T-helper 17 cell (primary cell): ENCODE data around the gene TMEM151B. TPM values are rescaled to one million over a fixed set of nuclear protein-coding genes. Genes with fewer than 3 reads are reported as not detected.

Experiments used
- ATAC-seq: fragments of 150-1000 bp; cut with Tn5 transposase; 2 replicates; pipeline ENCODE4 v1.10.0; 2021; ENCODE audit warnings: mild to moderate bottlenecking, moderate library complexity
- DNase-seq, 3 donors: peaks; one replicate each; pipeline versions ENCODE4 v3.0.0 to v3.0.0-alpha.2; 2020 to 2021
- H3K9me3 ChIP-seq: one replicate; pipeline ENCODE4 v1.7.0; 2013; ENCODE audit warnings: low read length, mild to moderate bottlenecking; ENCODE audit not compliant: control insufficient read depth, poor library complexity, severe bottlenecking
- H3K27ac Mint-ChIP-seq: one replicate; pipeline ENCODE4 v1.8.0; 2022; ENCODE audit warnings: mild to moderate bottlenecking, moderate library complexity, mixed read lengths
- H3K27me3 Mint-ChIP-seq: one replicate; pipeline ENCODE4 v1.8.0; 2022; ENCODE audit warnings: mixed read lengths
- H3K36me3 Mint-ChIP-seq: one replicate; pipeline ENCODE4 v1.8.0; 2022; ENCODE audit warnings: low read depth, mixed read lengths
- H3K4me1 Mint-ChIP-seq: one replicate; pipeline ENCODE4 v1.8.0; 2022; ENCODE audit warnings: mild to moderate bottlenecking, mixed read lengths
- H3K4me3 Mint-ChIP-seq: one replicate; pipeline ENCODE4 v1.8.0; 2022; ENCODE audit warnings: mild to moderate bottlenecking, moderate library complexity, mixed read lengths
- total RNA-seq, 4 donors: library from RNA in 2 of 4; stranded (reverse) in 2 of 4; gene quantifications; one replicate each; pipeline ENCODE4 v1.2.3 and lab custom pipeline; 2022 to 2026

TMEM151B gene
- total RNA-seq, 2 donors from 2014 or later, result not detected

DNA sequence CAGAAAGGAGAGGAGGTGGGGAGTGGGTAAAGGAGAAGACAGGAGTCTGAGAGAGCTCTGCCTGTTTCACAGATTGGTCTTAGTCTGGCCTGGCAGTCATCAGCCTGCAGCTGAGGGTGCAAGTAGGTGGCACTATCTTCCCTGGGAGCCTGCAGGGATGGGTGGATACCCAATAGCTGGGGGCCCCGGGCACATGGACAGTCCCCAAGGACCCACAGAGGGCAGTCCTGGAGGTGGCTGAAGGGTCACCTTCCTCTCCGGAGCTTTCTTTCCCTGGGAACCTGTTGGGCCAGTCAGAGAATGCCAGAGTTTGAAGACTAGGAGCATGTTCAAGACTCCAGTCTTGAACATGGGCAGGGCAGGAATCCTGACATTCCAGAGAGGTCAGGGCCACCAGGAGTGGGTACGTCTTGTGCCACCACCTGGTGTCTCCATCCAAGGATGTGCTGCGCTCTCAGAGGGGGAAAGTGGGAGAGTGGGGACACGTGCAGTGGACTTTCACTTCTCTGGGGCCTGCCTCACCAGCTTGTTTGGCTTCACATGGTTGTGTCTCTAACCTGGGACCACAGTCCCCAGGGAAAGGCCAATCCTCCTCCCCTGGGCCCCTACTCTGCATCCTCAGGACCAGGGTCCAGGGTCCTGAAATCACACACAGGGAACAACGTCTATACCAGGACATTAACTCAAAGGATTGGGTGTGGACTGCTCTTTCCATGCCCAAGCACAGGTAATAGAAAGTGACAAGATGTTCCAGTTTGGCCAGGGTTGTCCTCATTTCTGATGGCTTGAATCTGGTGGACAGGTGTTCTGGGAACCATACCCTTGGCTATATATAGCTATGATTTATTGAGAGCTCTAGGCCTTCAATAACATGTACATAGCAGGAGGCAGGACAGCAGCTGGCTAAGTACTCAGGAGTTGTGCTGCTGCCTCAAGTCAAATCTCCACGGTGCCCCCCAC, 24.9 kb downstream of the TMEM151B start:
- no peaks in the 10 kb centered on the region for H3K9me3 ChIP-seq
- Mint-ChIP-seq H3K4me1 (peaks cover 16% of the 10 kb centered on the region), H3K4me3 (no peak overlapping the region), H3K36me3 (peaks cover 2% of the 10 kb centered on the region), H3K27ac (no peak overlapping the region), H3K27me3 (peaks cover 75% of the 10 kb centered on the region)
- ATAC-seq (no peak), DNase-seq (no peak)

DNA sequence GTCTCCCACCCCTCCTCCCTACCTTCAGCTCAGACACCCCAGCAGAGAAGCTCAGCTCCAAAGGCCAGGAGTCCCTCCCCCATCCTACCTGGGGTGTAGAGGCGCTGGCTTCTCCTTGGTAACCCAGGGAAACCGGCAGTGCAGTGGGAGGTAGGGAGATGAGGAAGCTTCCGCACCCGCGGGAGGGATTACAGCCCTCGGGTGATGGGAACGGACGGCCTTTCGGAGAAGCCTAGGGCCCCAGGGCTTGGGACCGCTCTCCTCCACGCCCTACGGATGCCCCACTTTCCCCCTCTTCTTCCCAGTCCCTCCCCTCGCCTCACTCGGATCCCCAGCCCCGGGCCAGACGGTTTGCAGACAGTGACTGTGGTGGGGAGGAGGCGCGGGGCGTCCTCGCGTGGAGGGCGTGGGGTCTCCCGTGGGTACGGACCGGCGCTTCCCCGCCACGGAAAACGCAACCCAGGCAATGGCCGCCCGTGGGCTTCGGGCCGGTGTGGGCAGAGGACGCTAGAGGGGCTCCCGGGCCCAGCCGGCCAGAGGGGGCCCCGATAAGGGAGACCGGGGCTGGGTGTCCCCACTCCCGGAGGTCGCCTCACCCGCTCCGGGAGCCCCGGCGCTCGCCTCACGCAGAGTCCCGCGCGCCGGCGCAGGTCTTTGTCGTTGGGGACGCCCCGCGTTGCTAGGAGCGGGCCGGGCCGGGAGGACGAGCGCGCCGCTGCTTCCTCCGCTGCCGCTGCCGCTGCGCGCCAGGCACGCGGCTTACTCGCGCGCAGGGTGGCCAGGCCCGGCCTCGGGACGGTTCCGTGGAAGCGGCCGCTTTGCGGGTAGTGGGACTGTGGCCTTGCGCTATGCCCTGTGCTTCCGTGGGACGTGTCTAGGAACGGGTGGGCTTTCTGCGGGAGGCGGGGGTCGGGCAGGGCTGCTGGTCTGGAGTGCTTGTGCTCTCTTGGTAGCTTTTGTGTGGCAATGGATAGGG, 27.1 kb downstream of the TMEM151B start:
- Mint-ChIP-seq H3K4me1 (peaks cover 16% of the 10 kb centered on the region), H3K36me3 (peaks cover 6% of the 10 kb centered on the region), H3K27me3 (peaks cover 53% of the 10 kb centered on the region), H3K4me3 (peak overlapping the region; percentile 66), H3K27ac (no peak overlapping the region)
- ATAC-seq (peak; percentile 86), DNase-seq (peak in 1 of 3 donors; percentile 38)
- H3K9me3 ChIP-seq, result no peaks in the 10 kb centered on the region

DNA sequence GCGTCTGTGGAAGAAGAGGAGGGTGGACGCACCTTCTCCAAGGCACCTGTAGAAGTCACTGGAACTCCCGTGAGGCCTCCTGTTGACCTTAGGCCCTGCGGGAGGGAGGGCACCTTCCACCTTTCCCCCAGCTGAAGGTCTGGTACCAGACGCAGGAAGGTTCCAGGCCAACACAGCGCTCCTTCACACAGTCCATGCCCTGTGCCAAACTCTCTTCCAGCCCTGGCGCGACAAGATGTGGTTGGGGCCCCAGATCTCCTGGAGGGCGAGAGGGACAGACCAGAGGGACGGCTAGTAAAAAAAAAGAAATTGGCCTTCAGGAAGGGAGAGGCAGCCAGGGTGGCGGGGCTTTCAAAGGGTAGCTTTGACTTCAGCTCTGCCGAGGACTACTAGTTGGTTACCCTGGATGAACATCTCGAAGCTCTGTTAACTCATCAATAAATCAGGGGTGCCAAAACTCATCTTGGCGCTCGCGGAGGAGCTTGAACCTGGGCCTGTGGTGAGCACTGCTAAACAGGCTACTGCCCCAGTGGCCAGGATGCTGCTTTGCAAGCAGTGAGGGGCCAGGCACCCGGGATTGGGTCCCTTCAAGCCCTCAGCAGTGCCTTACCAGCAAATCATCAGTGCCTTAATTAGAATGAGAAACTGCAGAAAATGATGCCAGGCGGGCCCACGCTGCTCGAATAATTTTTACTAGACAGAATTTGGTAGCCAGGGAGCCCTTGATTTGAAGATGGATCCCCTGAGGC, 28.0 kb downstream of the TMEM151B start:
- peaks cover 48% of the 10 kb centered on the region for H3K27me3 Mint-ChIP-seq
- no peak for ATAC-seq
- no peak for DNase-seq
- no peaks in the 10 kb centered on the region for H3K9me3 ChIP-seq
- no peak overlapping the region for H3K27ac Mint-ChIP-seq
- H3K4me1 Mint-ChIP-seq, result peaks cover 16% of the 10 kb centered on the region
- peaks cover 6% of the 10 kb centered on the region for H3K36me3 Mint-ChIP-seq
- H3K4me3 Mint-ChIP-seq, result peak overlapping the region; percentile 66

DNA sequence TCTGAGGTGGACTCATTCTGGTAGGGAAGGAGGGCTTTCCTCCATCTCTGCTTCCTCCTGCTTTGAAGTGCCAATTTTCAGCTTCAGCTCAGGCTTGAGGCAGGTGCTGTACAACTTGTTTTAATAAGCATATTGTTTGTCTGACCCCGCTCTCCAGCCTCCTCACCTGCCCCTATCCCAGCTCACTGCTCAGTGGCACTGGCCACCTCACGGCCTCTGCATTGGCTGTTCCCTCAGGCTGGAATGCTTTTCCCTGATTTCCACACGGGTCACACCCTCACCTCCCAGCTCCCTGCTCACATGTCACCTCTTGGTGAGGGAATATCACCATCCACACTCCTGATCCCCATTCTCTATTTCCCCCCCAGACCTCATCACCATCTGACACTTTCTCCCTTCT, 28.6 kb downstream of the TMEM151B start:
- Mint-ChIP-seq H3K27ac (no peak overlapping the region), H3K27me3 (peaks cover 42% of the 10 kb centered on the region), H3K4me1 (peaks cover 16% of the 10 kb centered on the region), H3K36me3 (peaks cover 6% of the 10 kb centered on the region), H3K4me3 (peak overlapping the region; percentile 56)
- DNase-seq, result no peak
- H3K9me3 ChIP-seq, result no peaks in the 10 kb centered on the region
- ATAC-seq, result no peak

DNA sequence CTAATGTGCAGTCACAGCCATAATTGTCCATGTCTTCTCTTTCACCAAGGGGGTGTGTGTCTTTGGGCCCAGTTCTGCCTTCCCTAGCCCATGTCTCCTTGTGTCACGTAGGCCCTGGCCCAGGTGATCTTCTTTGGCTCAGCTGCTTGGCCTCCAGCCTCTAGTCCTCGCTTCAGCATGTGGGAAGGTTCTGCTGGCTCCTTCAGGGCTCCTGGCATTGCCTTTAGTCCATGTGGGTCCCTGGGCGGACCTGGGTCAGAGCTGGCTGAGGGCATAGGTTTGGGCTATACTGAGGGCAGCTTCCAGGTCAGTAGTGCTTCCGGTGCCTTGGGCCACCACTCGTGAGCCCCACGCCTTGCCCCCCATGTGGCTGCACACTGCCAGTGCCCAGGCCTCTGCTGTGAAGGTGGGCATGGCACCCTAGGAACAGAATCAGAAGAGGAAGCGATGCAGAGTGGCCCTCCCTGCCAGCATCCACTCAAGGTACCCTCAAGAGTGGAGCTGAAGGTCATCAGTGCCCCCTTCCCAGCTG, 30.1 kb downstream of the TMEM151B start:
- no peak overlapping the region for H3K4me3 Mint-ChIP-seq
- no peaks in the 10 kb centered on the region for H3K9me3 ChIP-seq
- H3K27ac Mint-ChIP-seq, result peak overlapping the region; percentile 75
- ATAC-seq (no peak), DNase-seq (no peak)
- H3K27me3 Mint-ChIP-seq, result peaks cover 29% of the 10 kb centered on the region
- H3K4me1 Mint-ChIP-seq, result peaks cover 16% of the 10 kb centered on the region
- H3K36me3 Mint-ChIP-seq, result peaks cover 4% of the 10 kb centered on the region

DNA sequence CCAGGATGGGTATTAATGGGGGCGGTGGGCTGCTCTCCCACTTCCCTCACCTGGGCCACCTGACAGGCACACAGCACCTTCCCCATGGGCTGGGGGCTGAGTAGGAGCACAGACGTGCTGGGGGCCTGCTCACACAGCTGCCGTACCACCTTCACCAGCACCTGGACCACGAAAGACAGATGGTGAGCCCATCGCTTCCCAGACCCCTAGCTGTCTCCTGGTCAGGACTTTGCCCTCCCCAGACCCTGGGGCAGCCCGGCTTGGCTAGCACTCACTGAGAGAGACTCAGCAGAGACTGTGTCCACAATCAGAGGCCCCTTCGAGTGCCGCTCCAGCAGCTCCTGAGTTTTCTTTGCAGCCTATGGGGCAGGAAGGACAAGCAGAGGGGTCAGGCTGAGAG, 30.9 kb downstream of the TMEM151B start:
- Mint-ChIP-seq H3K4me1 (peaks cover 16% of the 10 kb centered on the region), H3K36me3 (peaks cover 7% of the 10 kb centered on the region), H3K27me3 (peaks cover 25% of the 10 kb centered on the region), H3K27ac (peak overlapping the region; percentile 75), H3K4me3 (no peak overlapping the region)
- no peaks in the 10 kb centered on the region for H3K9me3 ChIP-seq
- DNase-seq, result no peak
- no peak for ATAC-seq

DNA sequence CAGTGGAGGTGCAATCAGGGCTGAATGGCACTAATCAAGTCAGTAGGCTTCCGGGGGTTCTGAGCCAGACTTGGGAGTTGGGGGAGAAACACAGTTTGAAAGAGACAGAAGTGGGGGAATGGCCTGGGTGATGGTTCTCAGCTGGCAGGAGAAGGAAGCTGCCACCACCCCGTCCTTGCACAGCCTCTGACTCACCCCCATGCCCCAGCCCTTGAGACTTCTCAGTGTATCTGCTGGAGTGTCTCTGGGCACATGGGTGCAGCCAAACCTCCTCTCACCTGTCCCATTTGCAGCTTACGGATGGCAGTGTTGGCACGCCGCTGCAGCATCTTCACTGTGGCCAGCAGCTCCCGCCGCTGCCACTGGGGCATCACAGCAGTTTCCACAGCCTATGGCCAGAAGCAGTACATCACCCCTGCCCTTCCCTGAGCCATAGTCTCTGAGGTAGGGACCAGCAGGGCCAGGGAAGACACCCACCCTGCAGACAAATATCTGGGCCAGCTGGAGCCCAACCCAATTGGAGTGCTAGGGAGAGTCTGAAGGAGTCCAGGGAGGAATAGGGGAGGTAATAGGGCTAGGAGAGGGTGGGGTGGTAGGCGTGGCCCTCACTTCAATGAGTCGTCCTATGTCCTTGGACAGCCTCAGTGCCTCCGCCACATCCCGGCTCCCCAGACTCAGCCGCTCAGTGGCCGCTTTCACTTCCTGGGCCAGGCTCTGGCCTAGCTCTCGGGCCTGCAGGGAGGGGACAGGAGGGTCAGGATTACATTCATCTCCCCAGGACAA, 31.7 kb downstream of the TMEM151B start:
- Mint-ChIP-seq H3K4me3 (no peak overlapping the region), H3K27ac (no peak overlapping the region), H3K4me1 (peaks cover 11% of the 10 kb centered on the region), H3K36me3 (peaks cover 7% of the 10 kb centered on the region), H3K27me3 (peaks cover 16% of the 10 kb centered on the region)
- no peak for DNase-seq
- no peak for ATAC-seq
- H3K9me3 ChIP-seq, result no peaks in the 10 kb centered on the region

DNA sequence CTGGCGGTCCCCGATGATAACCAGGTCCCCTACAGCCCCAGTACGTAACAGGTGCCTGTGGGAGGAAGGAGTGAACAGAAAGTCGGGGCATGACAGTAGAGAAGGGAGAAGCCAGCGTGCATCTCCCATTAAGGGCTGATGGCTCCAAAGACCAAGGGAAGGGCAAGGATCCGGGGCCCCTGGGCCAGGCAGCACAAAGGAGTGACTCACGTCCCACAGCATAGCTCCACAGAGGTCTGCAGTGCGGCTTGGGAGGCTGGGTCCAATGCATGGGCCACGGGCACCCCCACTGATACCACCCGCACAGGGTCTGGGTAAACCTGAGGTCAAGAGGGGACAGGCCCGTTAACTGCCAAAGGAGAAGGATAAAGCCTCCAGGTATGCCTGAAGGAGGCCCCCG, 32.6 kb downstream of the TMEM151B start:
- Mint-ChIP-seq H3K27ac (no peak overlapping the region), H3K4me3 (no peak overlapping the region), H3K27me3 (peaks cover 12% of the 10 kb centered on the region), H3K4me1 (peaks cover 6% of the 10 kb centered on the region), H3K36me3 (peaks cover 7% of the 10 kb centered on the region)
- no peak for DNase-seq
- H3K9me3 ChIP-seq, result no peaks in the 10 kb centered on the region
- ATAC-seq, result no peak

DNA sequence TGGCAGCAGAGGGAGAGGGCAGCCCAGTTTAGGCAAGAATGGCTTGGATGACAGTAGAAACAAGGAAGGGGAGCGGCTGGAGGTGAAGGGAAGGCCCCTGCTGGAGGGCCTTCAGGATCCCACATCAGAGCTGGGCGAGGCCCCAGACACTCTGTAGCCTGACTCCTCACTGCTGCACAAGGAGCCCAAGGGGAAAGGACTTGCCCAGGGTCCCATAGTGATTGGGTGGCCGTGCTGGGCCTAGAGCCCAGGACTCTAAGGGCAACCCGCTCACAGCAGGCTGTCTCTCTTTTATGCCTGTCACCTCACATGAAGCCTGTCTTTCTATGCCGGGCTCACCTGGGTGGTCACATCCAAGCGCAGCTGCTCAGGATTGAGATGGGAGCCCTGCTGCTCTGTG, 33.6 kb downstream of the TMEM151B start:
- ATAC-seq (no peak), DNase-seq (no peak)
- Mint-ChIP-seq H3K4me3 (no peak overlapping the region), H3K27ac (no peak overlapping the region), H3K36me3 (peaks cover 7% of the 10 kb centered on the region), H3K27me3 (peaks cover 4% of the 10 kb centered on the region), H3K4me1 (peaks cover 3% of the 10 kb centered on the region)
- no peaks in the 10 kb centered on the region for H3K9me3 ChIP-seq

DNA sequence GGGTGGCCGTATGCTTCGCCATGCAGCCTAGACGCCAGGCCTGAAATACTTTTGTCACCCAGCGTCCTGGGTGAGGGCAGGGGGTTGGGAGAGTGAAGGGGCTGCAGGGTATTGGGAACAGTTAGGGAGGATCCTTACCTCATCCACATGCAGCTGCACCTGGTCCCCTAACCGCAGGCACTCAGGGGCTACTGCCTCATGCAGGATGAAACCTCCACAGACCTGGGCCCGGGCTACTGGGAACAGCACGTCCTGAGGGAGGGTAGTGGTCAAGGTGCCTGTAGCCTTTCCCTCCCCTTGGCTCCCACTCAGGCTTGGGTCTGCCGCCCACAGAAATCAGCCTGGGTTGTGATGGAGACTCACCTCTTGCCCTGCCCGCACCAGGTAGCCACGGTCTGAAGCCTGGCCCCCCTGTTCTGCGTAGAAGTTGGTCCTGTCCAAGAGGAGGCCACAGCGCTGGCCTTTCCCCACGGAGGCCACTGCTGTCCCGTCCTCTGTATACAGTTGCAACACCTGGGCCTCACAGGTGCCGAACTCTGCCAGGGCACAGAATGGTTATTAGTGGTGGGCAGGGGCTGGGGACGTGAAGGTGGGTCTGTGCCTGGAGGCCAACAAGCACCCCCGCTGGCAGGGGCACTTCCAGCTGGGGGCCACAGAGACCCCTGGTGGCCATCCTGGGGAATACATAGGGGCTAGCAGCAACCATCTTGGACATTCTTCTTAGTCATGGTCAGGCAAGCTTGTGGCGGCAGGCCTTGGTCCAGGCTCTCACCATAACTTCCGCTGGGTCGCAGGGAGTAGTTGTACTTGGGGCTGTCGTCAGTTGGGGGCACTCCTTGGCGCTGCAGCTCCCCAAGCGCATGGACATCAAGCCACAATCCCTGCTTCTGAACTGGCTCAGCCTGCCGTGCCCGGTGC, 34.3 kb downstream of the TMEM151B start:
- Mint-ChIP-seq H3K27me3 (no peaks in the 10 kb centered on the region), H3K36me3 (peaks cover 8% of the 10 kb centered on the region), H3K27ac (no peak overlapping the region), H3K4me1 (no peaks in the 10 kb centered on the region), H3K4me3 (no peak overlapping the region)
- ATAC-seq (peak; percentile 77), DNase-seq (peak; percentile 23 to 27 (median 26))
- no peaks in the 10 kb centered on the region for H3K9me3 ChIP-seq

DNA sequence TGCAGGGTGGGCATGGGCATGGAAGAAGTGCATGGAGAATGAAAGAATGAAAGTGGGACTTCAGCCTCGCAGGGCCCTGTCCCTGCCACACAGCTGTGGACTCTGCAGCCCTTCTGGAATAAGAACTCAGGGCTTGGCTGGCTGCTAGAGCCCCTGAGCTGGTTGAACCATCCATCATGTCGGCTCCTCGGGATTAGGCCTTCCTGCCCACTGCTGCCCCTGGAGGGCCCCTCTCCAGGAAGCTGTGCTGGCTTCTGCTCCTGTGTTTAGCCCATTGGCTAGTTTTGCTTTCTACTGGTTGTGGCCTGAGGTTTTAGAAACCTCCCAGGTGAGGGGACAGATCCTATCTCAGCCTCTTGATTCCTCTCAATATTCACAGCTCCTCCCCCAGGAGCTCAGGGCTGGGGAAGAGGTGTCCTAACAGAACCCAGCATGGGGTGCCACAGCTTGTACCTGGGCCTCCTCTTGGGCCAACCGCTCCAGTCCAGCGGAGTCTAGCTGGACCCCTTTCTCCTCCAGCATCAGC, 35.0 kb downstream of the TMEM151B start:
- no peaks in the 10 kb centered on the region for H3K27me3 Mint-ChIP-seq
- H3K36me3 Mint-ChIP-seq, result peaks cover 15% of the 10 kb centered on the region
- no peaks in the 10 kb centered on the region for H3K9me3 ChIP-seq
- no peak overlapping the region for H3K4me3 Mint-ChIP-seq
- H3K4me1 Mint-ChIP-seq, result peaks cover 6% of the 10 kb centered on the region
- ATAC-seq, result peak; percentile 11
- H3K27ac Mint-ChIP-seq, result no peak overlapping the region
- no peak for DNase-seq
